OCI-M1 (cell line): ENCODE measurements around the gene RBFOX2.
"Not testable (repeated sequence)": the region's sequence is repeated elsewhere in the genome, so short reads cannot be mapped to it uniquely, and the experiment has no call there.

ENCODE experiments used
- DNase-seq: peaks from one replicate; lab custom pipeline; 2025; lab: John Stamatoyannopoulos, UW

Gene RBFOX2

GRCh38 chr22:36008565-36008964 is 20.1 kb downstream of the RBFOX2 start:
- DNase-seq = peak; percentile 32

- DNase-seq = no peak
These were observed 20.5 kb downstream of the RBFOX2 start for GRCh38 chr22:36008131-36008530.

DNA sequence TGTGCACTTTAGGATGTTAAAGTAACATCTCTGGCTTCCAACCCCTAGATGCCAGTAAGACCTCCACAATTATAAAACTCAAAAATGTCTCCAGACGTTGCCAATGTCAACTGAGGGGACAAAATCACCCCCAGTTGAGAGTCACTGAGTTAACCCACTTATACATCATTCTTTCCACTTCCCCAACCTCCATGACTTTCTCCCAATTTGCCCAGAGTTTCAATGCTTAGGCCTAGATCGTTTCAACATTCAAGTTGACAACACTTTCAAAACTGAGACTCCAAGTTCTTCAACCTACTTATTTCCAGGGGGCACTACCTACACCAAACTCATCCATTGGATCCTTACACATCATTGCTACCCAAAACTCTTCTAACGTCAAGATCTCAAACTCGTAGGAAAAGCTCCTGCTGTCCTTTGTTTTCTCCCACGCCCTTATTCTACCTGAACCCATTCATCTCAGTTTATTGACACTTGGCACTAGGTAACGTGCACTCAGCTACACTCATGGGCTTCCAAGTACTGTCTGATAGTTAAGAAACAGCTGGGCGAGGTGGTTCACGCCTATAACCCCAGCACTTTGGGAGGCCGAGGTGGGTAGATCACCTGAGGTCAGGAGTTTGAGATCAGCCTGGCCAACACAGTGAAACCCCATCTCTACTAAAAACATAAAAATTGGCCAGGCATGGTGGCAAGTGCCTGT is 24.5 kb downstream of the RBFOX2 start:
- DNase-seq = no peak

GRCh38 chr22:36002718-36003260 is 25.8 kb downstream of the RBFOX2 start:
- DNase-seq = no peak

- DNase-seq = peak; percentile 39
These were observed 26.5 kb downstream of the RBFOX2 start for GRCh38 chr22:36002084-36002483.

DNA sequence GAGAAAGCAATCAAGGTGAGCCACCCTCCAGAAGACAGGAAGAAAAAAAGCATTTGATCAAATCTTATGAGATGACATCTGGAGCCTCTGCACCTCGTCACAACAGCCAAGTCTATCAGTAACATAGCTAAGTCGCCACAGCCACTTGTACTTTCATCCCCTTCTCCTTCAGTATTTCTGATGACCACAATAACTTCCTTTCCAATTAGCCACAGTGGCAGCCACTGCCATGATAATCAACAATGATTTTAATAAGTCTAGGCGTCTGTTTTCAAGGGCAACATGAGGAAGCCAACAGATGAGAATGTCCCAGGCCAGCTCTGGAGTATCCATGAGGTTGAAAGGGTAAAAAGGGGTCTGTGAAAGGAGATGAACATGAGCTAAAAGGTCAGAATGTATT is 29.9 kb downstream of the RBFOX2 start:
- no peak for DNase-seq

DNA sequence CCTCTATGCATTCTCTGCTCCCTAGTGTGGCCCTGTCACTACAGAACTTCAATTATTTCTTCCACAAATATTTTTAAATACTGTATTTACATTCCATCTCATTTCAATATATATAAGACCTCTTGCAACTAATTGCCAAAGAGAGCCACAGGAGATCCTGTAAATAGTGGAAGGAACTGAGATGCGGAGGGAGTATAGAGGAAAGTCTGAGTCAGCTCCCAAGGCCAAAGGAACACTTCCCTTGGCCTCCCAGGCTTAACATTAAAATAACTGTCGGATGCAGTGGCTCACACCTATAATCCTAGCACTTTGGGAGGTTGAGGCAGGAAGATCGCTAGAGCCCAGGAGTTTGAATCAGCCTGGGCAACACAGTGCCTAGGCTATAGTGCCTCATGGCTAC is 31.2 kb downstream of the RBFOX2 start:
- DNase-seq = no peak

GRCh38 chr22:35996596-35996995 is 32.0 kb downstream of the RBFOX2 start:
- DNase-seq = no peak

DNA sequence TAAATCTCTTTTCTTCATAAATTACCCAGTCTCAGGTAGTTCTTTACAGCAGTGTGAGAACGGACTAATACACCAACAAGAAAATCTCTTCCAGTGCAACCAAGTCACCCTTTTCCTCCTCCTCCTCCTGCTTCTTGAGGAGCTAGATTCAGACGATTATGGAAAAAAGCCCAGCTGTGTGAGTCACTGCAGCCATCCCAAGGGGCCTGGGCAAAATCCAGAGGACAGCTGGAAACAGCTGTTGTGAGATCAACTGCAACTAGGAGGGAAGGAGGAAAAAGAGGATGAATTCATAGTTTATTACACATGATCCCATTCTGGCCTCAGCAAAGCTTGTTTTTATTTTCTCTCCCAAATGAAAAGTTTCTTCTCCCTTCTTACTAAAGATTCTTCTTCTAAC is 32.9 kb downstream of the RBFOX2 start:
- DNase-seq = no peak

- DNase-seq = no peak
These were observed 33.3 kb downstream of the RBFOX2 start for GRCh38 chr22:35995348-35995747.

DNA sequence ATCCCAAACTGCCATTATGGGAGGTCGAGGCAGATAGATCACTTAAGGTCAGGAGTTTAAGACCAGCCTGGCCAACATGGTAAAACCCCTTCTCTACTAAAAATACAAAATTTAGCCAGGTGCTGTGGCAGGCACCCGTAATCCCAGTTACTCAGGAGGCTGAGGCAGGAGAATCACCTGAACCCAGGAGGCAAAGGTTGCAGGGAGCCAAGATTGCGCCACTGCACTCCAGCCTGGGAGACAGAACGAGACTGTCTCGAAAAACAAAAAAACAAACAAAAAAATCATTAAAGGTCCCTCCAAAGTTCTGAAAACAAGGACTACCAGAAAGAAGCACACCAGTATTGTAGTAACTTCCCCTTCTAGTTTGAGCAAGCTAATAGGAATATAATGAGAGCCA is 34.9 kb downstream of the RBFOX2 start:
- DNase-seq = not testable (repeated sequence)

DNA sequence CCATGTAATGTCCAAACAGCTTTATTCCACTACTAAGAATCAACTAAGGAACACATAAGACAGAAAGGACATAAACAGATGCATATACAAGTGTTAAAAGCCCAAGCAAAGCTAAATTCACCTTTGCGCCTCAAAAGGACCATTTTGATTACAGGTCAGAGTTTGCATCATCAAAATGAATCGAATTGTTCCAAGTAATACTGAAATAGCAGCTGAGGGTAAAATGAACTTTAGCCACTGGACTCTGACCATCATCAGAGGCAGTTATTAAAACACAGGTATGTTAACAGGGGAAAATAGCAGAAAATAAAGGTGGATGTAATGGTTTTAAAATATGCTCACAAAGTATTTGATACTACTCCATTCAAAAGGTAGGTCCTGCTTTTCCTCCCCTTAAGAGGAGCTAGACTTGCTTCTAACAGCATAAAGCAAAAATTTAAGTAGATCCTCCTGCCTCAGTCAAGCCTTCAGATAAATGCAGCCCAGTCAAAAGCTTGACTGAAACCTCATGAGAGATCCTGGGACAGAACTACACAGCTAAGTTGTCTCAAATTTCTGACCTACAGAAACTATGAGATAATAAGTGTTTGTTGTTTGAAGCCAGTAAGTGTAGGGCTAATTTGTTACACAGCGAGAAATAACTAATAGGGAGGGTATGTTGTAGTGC is 35.4 kb downstream of the RBFOX2 start:
- no peak for DNase-seq

GRCh38 chr22:35991168-35991567 is 37.5 kb downstream of the RBFOX2 start:
- no peak for DNase-seq

DNA sequence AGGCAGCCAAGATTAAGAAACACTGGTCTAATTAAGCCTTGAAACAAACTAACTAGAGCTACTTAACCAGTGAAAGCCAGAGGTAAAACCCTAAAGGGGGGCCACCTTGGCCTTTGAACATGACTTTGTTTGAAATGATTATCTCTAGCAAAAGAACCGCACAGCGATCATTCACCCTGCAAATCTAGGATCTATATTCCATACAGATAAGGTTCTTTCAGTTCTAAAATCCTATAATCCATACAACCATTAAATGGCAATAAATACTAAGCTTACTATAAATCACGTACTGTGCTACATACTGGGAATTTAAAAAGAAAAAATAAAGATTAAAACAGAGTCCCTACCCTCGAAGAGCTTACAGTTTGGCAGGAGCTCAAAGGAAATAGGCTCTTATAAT is 40.6 kb downstream of the RBFOX2 start:
- no peak for DNase-seq

- no peak for DNase-seq
These were observed 41.1 kb downstream of the RBFOX2 start for GRCh38 chr22:35987487-35987886.

GRCh38 chr22:35986088-35986487 is 42.5 kb downstream of the RBFOX2 start:
- DNase-seq = no peak

- DNase-seq = no peak
These were observed 43.3 kb downstream of the RBFOX2 start for GRCh38 chr22:35985371-35985770.

DNA sequence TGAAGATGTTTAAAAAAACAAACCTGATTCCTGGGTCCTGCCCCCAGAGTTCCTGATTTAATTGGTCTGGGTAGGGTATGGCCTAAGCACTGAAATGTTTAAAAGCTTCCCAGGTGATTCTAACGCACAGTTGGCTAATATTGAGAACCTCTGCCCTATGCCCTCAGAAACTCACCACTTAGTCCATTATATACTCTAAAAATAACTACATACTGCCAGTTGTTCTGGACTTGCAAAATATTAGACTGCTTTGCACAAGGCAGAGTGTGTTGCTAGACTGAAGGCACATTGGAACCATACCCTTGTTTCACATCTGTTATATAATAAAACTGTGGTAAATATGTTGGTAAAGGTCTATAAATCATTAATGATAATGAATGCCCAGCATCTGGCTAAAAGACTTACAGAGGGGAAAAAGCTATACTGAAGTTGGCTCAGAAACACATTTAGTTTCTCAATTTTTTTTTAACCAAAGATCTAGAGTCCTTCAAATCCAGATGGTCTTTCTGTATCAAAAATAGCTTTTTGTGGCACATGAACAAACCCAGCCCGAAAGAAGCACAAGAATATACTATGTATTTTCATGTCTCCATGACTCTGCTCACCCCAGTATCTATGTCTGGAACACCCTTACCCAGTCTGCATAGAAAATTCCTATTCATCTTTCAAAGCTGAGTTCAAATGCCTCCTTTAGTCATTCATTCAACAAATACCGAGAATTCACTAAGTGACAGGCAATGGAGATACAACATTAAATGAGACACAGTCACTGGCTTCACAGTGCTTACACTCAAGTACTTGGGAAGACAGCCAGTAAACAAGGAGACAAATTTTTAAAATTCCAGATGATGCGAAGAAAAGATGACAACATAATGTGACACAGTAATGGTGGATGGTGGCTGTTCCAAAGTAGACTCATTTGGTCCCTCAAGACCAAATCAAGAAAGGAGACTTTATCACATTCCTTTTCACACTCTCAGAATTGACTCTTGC is 44.1 kb downstream of the RBFOX2 start:
- DNase-seq = no peak

DNA sequence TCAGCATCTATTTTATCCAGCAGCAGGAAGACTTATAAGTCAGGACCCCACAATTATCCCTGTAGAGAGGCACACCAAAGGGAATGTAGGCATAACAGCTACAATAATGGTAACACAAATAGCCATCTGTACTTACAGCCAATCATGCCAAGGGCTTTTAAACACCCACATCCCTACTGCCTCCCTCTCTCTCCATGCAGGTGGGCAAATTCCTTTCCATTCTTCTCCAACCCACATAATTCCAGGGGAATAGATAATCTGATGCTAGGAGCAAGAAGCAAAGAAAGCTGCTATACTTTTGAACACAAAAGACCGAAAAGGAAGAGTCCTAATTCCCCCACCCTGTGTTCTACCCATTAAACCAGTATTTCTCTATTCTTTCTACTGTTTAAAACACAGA is 46.7 kb downstream of the RBFOX2 start:
- DNase-seq = no peak

GRCh38 chr22:35978889-35979288 is 49.7 kb downstream of the RBFOX2 start:
- DNase-seq = no peak

- no peak for DNase-seq
These were observed 50.4 kb downstream of the RBFOX2 start for GRCh38 chr22:35978201-35978600.

DNA sequence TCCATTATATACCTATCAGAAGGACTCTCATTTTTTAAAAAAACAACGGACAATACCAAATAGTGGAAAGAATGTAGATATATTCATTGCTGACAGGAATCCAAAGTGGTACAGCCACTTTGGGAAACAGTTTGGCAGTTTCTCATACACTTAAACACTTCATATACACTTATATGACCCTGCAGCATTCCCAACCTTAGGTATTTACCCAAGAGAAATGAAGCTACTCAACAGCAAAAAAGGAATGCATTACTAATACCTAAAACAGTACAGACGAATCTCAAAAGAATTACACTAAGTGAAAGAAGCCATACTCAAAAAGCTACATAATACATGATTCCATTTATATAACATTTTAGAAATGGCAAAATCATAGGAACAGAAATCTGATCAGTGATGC is 51.5 kb downstream of the RBFOX2 start:
- DNase-seq = no peak
